Adrenal gland (tissue), 12 donors: ENCODE data around the gene MAP3K2. TPM values are rescaled to one million over a fixed set of nuclear protein-coding genes. Genes with fewer than 3 reads are reported as not detected.

ENCODE experiments used
- DNase-seq, 7 donors: peaks; one replicate each; pipeline ENCODE4 v3.0.0-alpha.2; 2019 to 2020
- H3K27ac ChIP-seq, 5 donors: fragments of 200-600 bp; sonication (generic) in 4 of 5; 1 replicate in 3 of 5; 2 replicates in 2 of 5; pipeline versions ENCODE4 v1.5.1 to v1.8.0; 2016 to 2020; ENCODE audit warnings: mild to moderate bottlenecking in 1 of 5
- H3K27me3 ChIP-seq: fragments of 200-600 bp; 2 replicates; pipeline ENCODE4 v1.8.0; 2021
- H3K36me3 ChIP-seq, 2 donors: fragments of 200-600 bp; replicated peaks in 1 of 2; 1 replicate in 1 of 2; 2 replicates in 1 of 2; pipeline versions ENCODE4 v1.5.1 to v1.8.0; 2018 to 2022
- H3K4me1 ChIP-seq, 2 donors: fragments of 200-600 bp; replicated peaks in 1 of 2; 1 replicate in 1 of 2; 2 replicates in 1 of 2; pipeline versions ENCODE4 v1.5.1 to v1.8.0; 2018 to 2021
- H3K4me3 ChIP-seq, 4 donors: fragments of 200-600 bp; sonication (generic) in 3 of 4; one replicate each; pipeline ENCODE4 v1.5.1; 2016 to 2018
- H3K9me3 ChIP-seq, 3 donors: fragments of 200-600 bp; sonication (generic) in 1 of 3; replicated peaks in 1 of 3; 1 replicate in 2 of 3; 2 replicates in 1 of 3; pipeline versions ENCODE4 v1.5.1 to v1.8.0; 2016 to 2021
- POLR2A ChIP-seq, 2 donors: fragments of 450-650 bp; IDR thresholded peaks; one replicate each; pipeline ENCODE4 v1.6.1; 2017; ENCODE audit warnings: antibody characterized with exemption in 2 of 2, mild to moderate bottlenecking in 2 of 2, moderate library complexity in 1 of 2
- WGBS, 4 donors: extraction: QIAGEN DNeasy Blood & Tissue Kit in 2 of 4; methylation state at CpG; one replicate each; pipeline versions ENCODE4 v1.1.5 to v1.1.7; 2013 to 2017; 5-methylcytosine and 5-hydroxymethylcytosine counted together
- intact Hi-C, 2 donors: fragments of 100-400 bp; cut with DNase I; formaldehyde crosslinking; loops; one replicate each; pipeline versions ENCODE4 v1.14.1 to v1.15.0; 2022 to 2023
- polyA plus RNA-seq, 3 donors: library from polyadenylated mRNA; stranded (reverse); fragments of 200-250 nt in 2 of 3; fragments of 350-450 nt in 1 of 3; fragmentation: Illumina TruSeq in 1 of 3; extraction: RNeasy Lipid Tissue Mini Kit (QIAGEN cat#74804) in 1 of 3; gene quantifications; one replicate each; pipeline ENCODE4 v1.2.3, GENCODE V29; 2013 to 2014
- total RNA-seq, 9 donors: library from RNA; depleted of rRNA in 4 of 9; stranded (reverse); fragments of >200 nt in 4 of 9; fragments of 120-200 nt in 1 of 9; fragmentation: NEBNext Ultra II Directional in 1 of 9; extraction: Animal tissue kit (Norgen Biotek cat#: 25700) in 1 of 9; gene quantifications; one replicate each; pipeline versions ENCODE4 v1.1.0 to v1.2.4, GENCODE V29; 2013 to 2023
- TF ChIP-seq, protein P1 (sequence below), 6 experiments: fragments of 450-650 bp in 4 of 6; fragments of 200-600 bp in 2 of 6; sonication (generic) in 1 of 6; IDR thresholded peaks; 1 replicate in 5 of 6; 2 replicates in 1 of 6; pipeline versions ENCODE4 v1.5.1 to v1.8.0; 2016 to 2021; ENCODE audit warnings: antibody characterized with exemption in 6 of 6, mild to moderate bottlenecking in 2 of 6, moderate library complexity in 1 of 6
- donor health status: healthy with polysubstance abuse.
- donor health status: Bipolar disorder and iron deficiency.
- donor health status: DM: yes; HTN: yes; CAD: no.
- donor health status: DM: no; HTN: no; CAD: no.
- donor health status: DM: no; HTN: no; CAD: no.
- donor health status: DM: yes; HTN: yes; CAD: no.

The MAP3K2 gene
- total and polyA plus RNA-seq, 12 donors = 4.2 to 91.6 (median 49.2) TPM

DNA sequence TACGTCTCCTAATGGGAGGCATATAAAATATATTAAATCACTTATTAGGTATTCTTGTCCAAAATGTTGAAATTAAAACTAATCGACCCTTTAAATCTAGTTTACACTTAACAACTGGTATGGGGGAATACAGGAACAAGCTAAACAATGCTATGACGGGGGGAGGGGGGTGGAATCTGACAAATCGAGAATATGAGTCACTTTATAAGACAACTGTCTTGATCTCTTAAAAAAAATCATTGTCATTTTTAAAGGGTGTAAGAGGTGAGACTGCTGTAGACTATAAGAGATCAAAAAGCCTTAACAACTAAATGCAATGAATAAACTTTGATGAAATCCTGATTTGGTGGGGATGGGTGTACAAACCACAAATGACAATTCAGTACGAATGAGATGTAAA, 6.0 kb downstream of the MAP3K2 start:
- Histone ChIP-seq H3K27me3 (no peaks in the 10 kb centered on the region), H3K9me3 (no peaks in the 10 kb centered on the region), H3K4me1 (peaks cover 0 to 43% of the 10 kb centered on the region in 2 donors), H3K4me3 (no peak overlapping the region), H3K27ac (no peak overlapping the region), H3K36me3 (no peaks in the 10 kb centered on the region)
- 59 to 70% (median 62%) methylated on average over 5 of the region's 5 CpGs for WGBS, 4 donors
- intact Hi-C loops = no loop called here
- no peak for DNase-seq
- TF ChIP-seq, protein P1, sequence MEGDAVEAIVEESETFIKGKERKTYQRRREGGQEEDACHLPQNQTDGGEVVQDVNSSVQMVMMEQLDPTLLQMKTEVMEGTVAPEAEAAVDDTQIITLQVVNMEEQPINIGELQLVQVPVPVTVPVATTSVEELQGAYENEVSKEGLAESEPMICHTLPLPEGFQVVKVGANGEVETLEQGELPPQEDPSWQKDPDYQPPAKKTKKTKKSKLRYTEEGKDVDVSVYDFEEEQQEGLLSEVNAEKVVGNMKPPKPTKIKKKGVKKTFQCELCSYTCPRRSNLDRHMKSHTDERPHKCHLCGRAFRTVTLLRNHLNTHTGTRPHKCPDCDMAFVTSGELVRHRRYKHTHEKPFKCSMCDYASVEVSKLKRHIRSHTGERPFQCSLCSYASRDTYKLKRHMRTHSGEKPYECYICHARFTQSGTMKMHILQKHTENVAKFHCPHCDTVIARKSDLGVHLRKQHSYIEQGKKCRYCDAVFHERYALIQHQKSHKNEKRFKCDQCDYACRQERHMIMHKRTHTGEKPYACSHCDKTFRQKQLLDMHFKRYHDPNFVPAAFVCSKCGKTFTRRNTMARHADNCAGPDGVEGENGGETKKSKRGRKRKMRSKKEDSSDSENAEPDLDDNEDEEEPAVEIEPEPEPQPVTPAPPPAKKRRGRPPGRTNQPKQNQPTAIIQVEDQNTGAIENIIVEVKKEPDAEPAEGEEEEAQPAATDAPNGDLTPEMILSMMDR (IDR thresholded peaks at IDR 0.05) = no peak
- no peak for TF ChIP-seq POLR2A (IDR thresholded peaks at IDR 0.05)

DNA sequence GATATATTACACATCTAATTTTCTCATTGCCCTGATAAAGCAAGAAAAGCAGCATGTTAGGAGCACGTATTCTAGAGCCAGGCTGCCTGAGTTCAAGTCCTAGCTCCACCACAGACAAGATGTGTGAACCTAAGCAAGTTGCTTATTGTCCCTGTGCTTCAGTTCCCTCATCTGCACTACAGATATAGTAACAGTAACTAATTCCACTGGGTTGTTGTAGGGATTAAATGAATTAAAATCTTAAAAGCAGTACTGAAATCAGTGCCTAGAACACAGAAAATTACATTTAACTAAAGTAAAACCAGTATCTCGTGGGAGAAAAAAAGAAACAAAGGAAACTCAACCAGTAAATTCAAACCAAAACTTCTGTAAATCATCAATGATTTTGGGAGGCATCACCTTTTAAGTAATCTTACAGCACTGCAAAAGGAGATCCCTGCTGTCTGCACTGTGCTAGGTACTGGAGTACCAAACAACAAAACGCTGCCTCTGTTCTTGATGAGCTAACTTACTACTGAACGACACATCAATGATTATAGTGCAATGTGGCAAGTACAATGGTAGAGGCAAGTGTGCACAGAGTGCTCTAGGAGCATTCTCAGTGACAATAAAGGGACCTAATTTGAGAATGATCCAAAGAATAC, 7.9 kb downstream of the MAP3K2 start:
- TF ChIP-seq, protein P1 (IDR thresholded peaks at IDR 0.05) = no peak
- H3K27ac ChIP-seq = no peak overlapping the region
- DNase-seq = no peak
- H3K9me3 ChIP-seq = no peaks in the 10 kb centered on the region
- H3K27me3 ChIP-seq = no peaks in the 10 kb centered on the region
- intact Hi-C loops = no loop called here
- no peaks in the 10 kb centered on the region for H3K36me3 ChIP-seq
- H3K4me1 ChIP-seq = peaks cover 0 to 23% of the 10 kb centered on the region in 2 donors
- 68 to 90% (median 86%) methylated on average over 4 of the region's 4 CpGs for WGBS, 4 donors
- H3K4me3 ChIP-seq = no peak overlapping the region

- Histone ChIP-seq H3K27me3 (no peaks in the 10 kb centered on the region), H3K27ac (no peak overlapping the region), H3K4me3 (no peak overlapping the region), H3K36me3 (no peaks in the 10 kb centered on the region), H3K9me3 (no peaks in the 10 kb centered on the region), H3K4me1 (peaks cover 0 to 17% of the 10 kb centered on the region in 2 donors)
- no peak for TF ChIP-seq POLR2A (IDR thresholded peaks at IDR 0.05)
- TF ChIP-seq, protein P1 (IDR thresholded peaks at IDR 0.05) = no peak
- intact Hi-C loops = no loop called here
- no peak for DNase-seq
- 85 to 96% (median 92%) methylated on average over 6 of the region's 6 CpGs for WGBS, 4 donors
Measured at GRCh38 chr2:127378720-127379119, 9.1 kb downstream of the MAP3K2 start.

GRCh38 chr2:127377262-127377661, 10.5 kb downstream of the MAP3K2 start:
- Histone ChIP-seq H3K36me3 (no peaks in the 10 kb centered on the region), H3K27me3 (no peaks in the 10 kb centered on the region), H3K4me1 (peaks cover 0 to 17% of the 10 kb centered on the region in 2 donors), H3K4me3 (no peak overlapping the region), H3K27ac (no peak overlapping the region), H3K9me3 (no peaks in the 10 kb centered on the region)
- no peak for DNase-seq
- intact Hi-C loops = no loop called here
- WGBS, 4 donors = 84 to 92% (median 89%) methylated on average over 1 of the region's 1 CpG
- no peak for TF ChIP-seq POLR2A (IDR thresholded peaks at IDR 0.05)
- TF ChIP-seq, protein P1 (IDR thresholded peaks at IDR 0.05) = no peak
